H1 (cell line): Measurements from ENCODE around the gene E2F8. TPM values are rescaled to one million over a fixed set of nuclear protein-coding genes. Genes with fewer than 3 reads are reported as not detected.

Experiments
- CTCF ChIA-PET: fragments of 300-600 bp; sonication (Branson Sonifier 250); formaldehyde crosslinking; loops from one replicate; lab custom pipeline; 2021; ENCODE audit not compliant: partially characterized antibody; lab: Charles Lee
- POLR2A ChIA-PET: fragments of 300-600 bp; sonication (Branson Sonifier 250); formaldehyde crosslinking; loops from one replicate; lab custom pipeline; 2021; ENCODE audit warnings: inconsistent platforms; ENCODE audit not compliant: partially characterized antibody; lab: Charles Lee
- DNase-seq, 2 experiments: peaks; one replicate each; pipeline versions ENCODE4 v3.0.0 to v3.0.0-alpha.2; 2010 to 2022; ENCODE audit warnings: low spot score in 2 of 2, low read depth in 1 of 2, mixed read lengths in 1 of 2
- FAIRE-seq: peaks from 2 replicates; lab custom pipeline; 2011; peaks lifted over from hg19 to GRCh38; lab: Jason Lieb, UNC
- H2AFZ ChIP-seq: 2 replicates; pipeline ENCODE4 v1.8.1; 2012; ENCODE audit warnings: low read length, inconsistent platforms
- H2AK5ac ChIP-seq: 2 replicates; pipeline ENCODE4 v1.6.1; 2013; ENCODE audit warnings: low read depth, low read length
- H2BK120ac ChIP-seq: replicated peaks from 2 replicates; pipeline ENCODE3; 2013; ENCODE audit warnings: low read depth, low read length, inconsistent platforms
- H2BK12ac ChIP-seq: 2 replicates; pipeline ENCODE4 v1.6.1; 2013; ENCODE audit warnings: low read depth, low read length
- H2BK15ac ChIP-seq: 2 replicates; pipeline ENCODE4 v1.6.1; 2013; ENCODE audit warnings: low read length
- H2BK20ac ChIP-seq: 2 replicates; pipeline ENCODE4 v1.6.1; 2013; ENCODE audit warnings: low read length
- H2BK5ac ChIP-seq: 2 replicates; pipeline ENCODE4 v1.6.1; 2013; ENCODE audit warnings: low read depth, low read length
- H3K14ac ChIP-seq: 2 replicates; pipeline ENCODE4 v1.6.1; 2013; ENCODE audit warnings: inconsistent platforms; ENCODE audit not compliant: insufficient read length
- H3K18ac ChIP-seq: 2 replicates; pipeline ENCODE4 v1.6.1; 2013; ENCODE audit warnings: low read length; ENCODE audit errors: extremely low read depth
- H3K23ac ChIP-seq: 2 replicates; pipeline ENCODE4 v1.6.1; 2013; ENCODE audit warnings: inconsistent platforms; ENCODE audit not compliant: insufficient read length
- H3K23me2 ChIP-seq: 2 replicates; pipeline ENCODE4 v1.6.1; 2013; ENCODE audit warnings: low read depth, low read length
- H3K27ac ChIP-seq: 2 replicates; pipeline ENCODE4 v1.6.1; 2011; ENCODE audit warnings: low read depth, low read length, inconsistent platforms
- H3K27me3 ChIP-seq, 4 experiments: replicated peaks in 1 of 4; 1 replicate in 1 of 4; 2 replicates in 3 of 4; pipeline versions ENCODE4 v1.6.1 to v1.8.1; 2011 to 2013; ENCODE audit warnings: low read length in 3 of 4, mild to moderate bottlenecking in 3 of 4, inconsistent platforms in 2 of 4, mixed read lengths in 2 of 4, moderate library complexity in 1 of 4; ENCODE audit not compliant: control insufficient read depth in 3 of 4, insufficient read depth in 3 of 4; ENCODE audit errors: extremely low read depth in 1 of 4
- H3K36me3 ChIP-seq, 4 experiments: 2 replicates each; pipeline versions ENCODE4 v1.6.1 to v1.8.1; 2011 to 2013; ENCODE audit warnings: mild to moderate bottlenecking in 4 of 4, low read length in 3 of 4, moderate library complexity in 2 of 4, control low read depth in 1 of 4, inconsistent platforms in 1 of 4; ENCODE audit not compliant: insufficient read depth in 4 of 4, control insufficient read depth in 2 of 4
- H3K4ac ChIP-seq: replicated peaks from 2 replicates; pipeline ENCODE3; 2013; ENCODE audit warnings: low read length, low read depth, mixed read lengths, inconsistent platforms; ENCODE audit not compliant: insufficient read length
- H3K4me1 ChIP-seq, 4 experiments: replicated peaks in 1 of 4; 1 replicate in 1 of 4; 2 replicates in 3 of 4; pipeline versions ENCODE4 v1.6.1 to v1.8.1; 2011 to 2013; ENCODE audit warnings: low read length in 3 of 4, inconsistent platforms in 2 of 4, mixed read lengths in 1 of 4; ENCODE audit not compliant: insufficient read depth in 4 of 4, control insufficient read depth in 3 of 4
- H3K4me2 ChIP-seq, 2 experiments: 2 replicates each; pipeline versions ENCODE4 v1.6.1 to v1.8.1; 2011 to 2013; ENCODE audit warnings: low read depth in 2 of 2, low read length in 2 of 2, control low read depth in 1 of 2, inconsistent platforms in 1 of 2, mild to moderate bottlenecking in 1 of 2; ENCODE audit not compliant: insufficient read depth in 1 of 2
- H3K4me3 ChIP-seq, 4 experiments: fragments of 200-600, 300-600 bp in 1 of 4; sonication (generic), shearing (Covaris generic), sonication (Bioruptor Twin) in 1 of 4; 2 replicates each; pipeline versions ENCODE4 v1.5.1 to v1.8.1; 2011 to 2016; ENCODE audit warnings: low read length in 4 of 4, low read depth in 3 of 4, control low read depth in 2 of 4, inconsistent platforms in 2 of 4, mild to moderate bottlenecking in 2 of 4, mixed read lengths in 1 of 4, moderate library complexity in 1 of 4; ENCODE audit not compliant: insufficient read depth in 2 of 4; ENCODE audit errors: extremely low read depth in 1 of 4
- H3K56ac ChIP-seq: replicated peaks from 2 replicates; pipeline ENCODE3; 2013; ENCODE audit warnings: low read depth, mild to moderate bottlenecking, mixed read lengths, low read length, inconsistent platforms; ENCODE audit not compliant: insufficient read length
- H3K79me1 ChIP-seq: 2 replicates; pipeline ENCODE4 v1.6.1; 2013; ENCODE audit warnings: low read depth, low read length, control low read depth
- H3K79me2 ChIP-seq, 2 experiments: 2 replicates each; pipeline versions ENCODE4 v1.6.1 to v1.8.1; 2012 to 2013; ENCODE audit warnings: low read length in 2 of 2, mild to moderate bottlenecking in 2 of 2, inconsistent platforms in 1 of 2; ENCODE audit not compliant: insufficient read depth in 2 of 2, control insufficient read depth in 1 of 2
- H3K9ac ChIP-seq, 4 experiments: replicated peaks in 1 of 4; 1 replicate in 1 of 4; 2 replicates in 3 of 4; pipeline versions ENCODE4 v1.6.1 to v1.8.1; 2011 to 2013; ENCODE audit warnings: low read depth in 3 of 4, low read length in 3 of 4, control low read depth in 2 of 4, mild to moderate bottlenecking in 2 of 4, moderate library complexity in 2 of 4, inconsistent platforms in 1 of 4; ENCODE audit errors: extremely low read depth in 1 of 4
- H3K9me3 ChIP-seq, 2 experiments: 2 replicates each; pipeline versions ENCODE4 v1.6.1 to v1.8.1; 2012 to 2013; ENCODE audit warnings: mild to moderate bottlenecking in 2 of 2, moderate library complexity in 2 of 2, control low read depth in 1 of 2, inconsistent platforms in 1 of 2, low read depth in 1 of 2, low read length in 1 of 2, mixed read lengths in 1 of 2; ENCODE audit not compliant: insufficient read depth in 2 of 2
- H4K20me1 ChIP-seq, 2 experiments: replicated peaks in 1 of 2; 2 replicates each; pipeline versions ENCODE3 to v1.8.1; 2011 to 2013; ENCODE audit warnings: inconsistent platforms in 2 of 2, low read length in 2 of 2, mild to moderate bottlenecking in 1 of 2; ENCODE audit not compliant: insufficient read depth in 2 of 2, control insufficient read depth in 1 of 2
- H4K5ac ChIP-seq: 2 replicates; pipeline ENCODE4 v1.6.1; 2013; ENCODE audit warnings: low read length, low read depth, mixed read lengths, inconsistent platforms; ENCODE audit not compliant: insufficient read length
- H4K8ac ChIP-seq: 2 replicates; pipeline ENCODE4 v1.8.0; 2013; ENCODE audit warnings: mild to moderate bottlenecking, moderate library complexity, low read length, inconsistent platforms; ENCODE audit not compliant: insufficient read depth; ENCODE audit errors: extremely low read depth
- H4K91ac ChIP-seq: replicated peaks from 2 replicates; pipeline ENCODE3; 2013; ENCODE audit warnings: low read length, mixed read lengths, inconsistent platforms; ENCODE audit not compliant: insufficient read length
- CEBPB ChIP-seq: IDR thresholded peaks from 2 replicates; pipeline ENCODE4 v1.6.1; 2012; ENCODE audit warnings: low read depth, low read length
- HDAC6 ChIP-seq: IDR thresholded peaks from one replicate; pipeline ENCODE4 v1.7.1; 2012; ENCODE audit warnings: low read depth, mild to moderate bottlenecking, inconsistent platforms, low read length, moderate library complexity
- JUND ChIP-seq: IDR thresholded peaks from 2 replicates; pipeline ENCODE4 v1.6.1; 2011; ENCODE audit warnings: mild to moderate bottlenecking, improper control_type of control experiment, low read length
- KDM4A ChIP-seq: IDR thresholded peaks from one replicate; pipeline ENCODE4 v1.7.1; 2012; ENCODE audit warnings: low read depth, mild to moderate bottlenecking, moderate library complexity, low read length, inconsistent platforms; ENCODE audit not compliant: severe bottlenecking
- RNF2 ChIP-seq: fragments of 200-900, 300-1000 bp; sonication (generic); IDR thresholded peaks from 2 replicates; pipeline ENCODE4 v1.7.1; 2016; ENCODE audit warnings: borderline replicate concordance, low read depth, mild to moderate bottlenecking, antibody characterized with exemption, low read length; ENCODE audit not compliant: poor library complexity, severe bottlenecking; ENCODE audit errors: missing control alignments
- TBP ChIP-seq: IDR thresholded peaks from 2 replicates; pipeline ENCODE4 v1.6.1; 2011; ENCODE audit warnings: low read depth, low read length, improper control_type of control experiment
- WGBS, 2 experiments: shearing (Covaris generic) in 1 of 2; methylation state at CpG; one replicate each; pipeline versions ENCODE4 v1.1.6 to v1.1.7; 2013 to 2015; ENCODE audit warnings: low lambda C conversion rate in 2 of 2, mixed read lengths in 2 of 2, inconsistent platforms in 1 of 2, low coverage in 1 of 2, missing lambda C conversion rate in 1 of 2; ENCODE audit not compliant: insufficient replicate concordance in 2 of 2, insufficient coverage in 1 of 2, insufficient read length in 1 of 2; ENCODE audit errors: extremely low coverage in 1 of 2, missing lambda C conversion rate in 1 of 2; 5-methylcytosine and 5-hydroxymethylcytosine counted together
- polyA plus RNA-seq, 7 experiments: library from polyadenylated mRNA; depleted of rRNA in 3 of 7; stranded (reverse) in 5 of 7; unstranded in 2 of 7; fragments of >200 nt in 5 of 7; fragments of 200-250 nt in 2 of 7; gene quantifications; 1 replicate in 5 of 7; 2 replicates in 1 of 7; 4 replicates in 1 of 7; pipeline versions ENCODE4 v1.2.1 to v1.2.3, GENCODE V29; 2011 to 2013; ENCODE audit warnings: missing spikeins in 2 of 7, mixed read lengths in 2 of 7
- total RNA-seq: library from RNA; stranded (reverse); fragmentation: NEBNext Ultra II Directional; extraction: Animal tissue kit (Norgen Biotek cat#: 25700); gene quantifications from 2 replicates; pipeline ENCODE4 v1.2.1, GENCODE V29; 2021

The E2F8 gene
- total and polyA plus RNA-seq, 2 of the 8 experiments (the other 6 are each of a cell fraction or from before 2014, with no cell fraction given), result 5.4 to 11.4 TPM

DNA sequence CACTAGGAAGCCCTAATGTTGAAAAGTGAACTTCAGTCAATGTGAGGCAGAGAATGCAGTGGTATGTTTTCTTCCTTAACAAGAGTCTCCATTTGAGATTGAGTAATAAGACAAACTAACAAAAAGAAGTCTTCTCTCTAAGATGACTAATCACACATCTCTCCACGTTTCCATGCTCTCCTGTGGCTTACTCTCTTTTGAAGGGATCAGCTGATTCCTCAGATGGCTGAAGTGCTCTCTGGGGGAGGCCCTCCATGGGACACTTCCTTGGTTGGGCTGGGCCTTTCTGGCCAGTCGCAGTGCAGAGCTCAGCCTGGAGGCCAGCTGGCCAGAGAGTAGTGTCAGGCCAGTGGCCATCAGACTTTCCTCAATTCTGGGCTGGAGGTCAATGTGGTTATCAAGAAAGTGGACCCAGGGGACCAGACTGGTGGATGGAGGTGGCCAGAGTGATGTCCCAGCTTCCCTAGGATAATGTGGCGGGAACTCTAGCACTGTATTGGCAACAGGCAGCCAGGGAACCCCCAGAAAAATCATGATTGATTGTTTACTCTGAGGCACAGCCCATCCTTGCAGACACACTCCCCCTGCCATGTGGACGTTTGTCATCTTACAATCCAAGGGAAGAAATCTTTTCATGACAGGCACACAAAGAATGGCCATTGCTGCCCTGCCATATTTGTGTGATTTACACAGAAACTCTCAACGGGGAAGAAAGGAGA is 53.5 kb downstream of the E2F8 start:
- Histone ChIP-seq H3K79me2 (no peaks in the 10 kb centered on the region), H2AK5ac (no peak overlapping the region), H2AFZ (no peak overlapping the region), H4K8ac (no peak overlapping the region; the same call in 1 of the 2 replicates), H3K56ac (no peak overlapping the region), H3K23ac (no peak overlapping the region), H3K4me1 (peaks cover 0 to 1% (median 0%) of the 10 kb centered on the region in 4 experiments; a peak in 2 of 7 replicates), H4K91ac (no peak overlapping the region), H3K23me2 (no peaks in the 10 kb centered on the region), H2BK12ac (no peak overlapping the region), H2BK5ac (no peak overlapping the region), H3K18ac (no peak overlapping the region), H2BK120ac (no peak overlapping the region), H3K9me3 (no peaks in the 10 kb centered on the region), H3K4ac (no peak overlapping the region), H2BK20ac (no peak overlapping the region), H3K4me2 (no peak overlapping the region), H3K27me3 (no peaks in the 10 kb centered on the region; a peak in 1 of 7 replicates), H3K4me3 (no peak overlapping the region), H3K36me3 (no peaks in the 10 kb centered on the region), H4K5ac (no peak overlapping the region), H2BK15ac (no peak overlapping the region), H3K14ac (no peak overlapping the region), H4K20me1 (no peaks in the 10 kb centered on the region), H3K79me1 (no peaks in the 10 kb centered on the region), H3K27ac (no peak overlapping the region), H3K9ac (no peak overlapping the region)
- CTCF ChIA-PET, result interaction anchor here (1.1 kb wide), 1 partner anchor 110 kb away, joined by 5 read pairs; no protein-coding TSS in a partner anchor
- no peak for DNase-seq
- WGBS, 2 experiments, result 79% methylated on average over 5 of the region's 5 CpGs; no CpG with 5 or more reads in 1 of the 2 experiments
- no peak for TF ChIP-seq HDAC6
- no peak for TF ChIP-seq RNF2
- TF ChIP-seq KDM4A, result no peak
- TF ChIP-seq TBP, result no peak
- no peak for TF ChIP-seq JUND
- TF ChIP-seq CEBPB, result no peak
- POLR2A ChIA-PET, result interaction anchor here (0.8 kb wide), 1 partner anchor 77 kb away, joined by 3 read pairs; no protein-coding TSS in a partner anchor
- FAIRE-seq, result no peak
